DMS153 treated with DMSO at 0.1 percent for 48 hours (cell line): ENCODE data around the gene SEPTIN5.

ENCODE experiments used
- DNase-seq: peaks from one replicate; lab custom pipeline; 2025; ENCODE audit not compliant: unreplicated experiment; lab: John Stamatoyannopoulos, UW

The SEPTIN5 gene

DNA sequence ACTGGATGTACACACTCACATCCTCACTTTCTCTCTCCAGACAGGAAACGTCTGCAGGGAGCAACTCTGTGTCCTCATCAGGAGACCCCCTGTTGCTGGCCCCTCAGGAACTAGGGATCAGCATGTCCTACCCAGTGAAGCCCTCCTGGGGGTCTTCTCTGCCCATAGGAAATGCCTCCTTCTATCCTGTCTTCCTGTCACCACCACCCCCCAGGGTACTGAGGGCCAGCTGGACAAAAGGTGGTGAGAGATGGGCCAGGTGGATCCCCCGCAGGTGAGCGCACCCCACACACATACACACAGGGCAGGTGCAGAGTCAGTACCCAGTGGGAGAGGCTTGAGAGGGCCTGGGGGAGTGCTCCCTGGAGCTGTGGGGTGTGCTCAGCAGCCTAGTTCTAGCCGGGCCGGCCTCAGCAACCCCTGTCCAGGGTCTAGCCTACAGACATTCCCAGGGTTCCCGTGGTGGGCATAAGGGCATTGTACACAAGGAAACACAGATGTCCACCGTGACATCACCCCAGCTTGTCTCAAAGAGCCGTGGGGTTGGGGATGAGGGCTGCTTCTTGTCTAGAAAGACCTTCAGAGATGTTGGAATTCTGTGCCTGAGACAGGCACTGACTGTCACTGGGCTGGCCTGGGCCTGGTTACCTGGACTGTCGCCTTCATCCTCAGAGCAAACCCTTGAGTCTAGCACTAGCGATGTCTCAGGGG is 18.3 kb downstream of the SEPTIN5 start:
- DNase-seq, result no peak

DNA sequence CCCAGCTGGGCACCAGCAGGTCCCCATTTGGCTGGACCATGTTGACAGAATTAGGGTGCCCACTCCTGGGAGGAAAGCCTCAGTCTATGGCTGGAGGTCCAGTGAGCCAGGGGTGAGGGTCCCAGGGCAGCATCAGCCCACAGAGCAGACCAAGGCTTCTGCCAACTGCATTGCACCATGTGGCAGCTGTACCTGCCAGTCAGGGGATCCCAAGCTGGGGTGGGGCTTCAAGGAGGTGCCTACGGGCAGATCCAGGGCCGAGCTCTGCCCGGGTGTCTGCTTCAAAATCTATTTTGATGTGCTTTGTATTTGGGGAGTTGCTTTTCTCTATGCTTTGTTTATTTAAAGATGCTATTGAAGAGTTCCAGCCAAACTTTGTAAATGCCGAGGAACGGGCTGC is 19.5 kb downstream of the SEPTIN5 start:
- DNase-seq, result no peak

DNA sequence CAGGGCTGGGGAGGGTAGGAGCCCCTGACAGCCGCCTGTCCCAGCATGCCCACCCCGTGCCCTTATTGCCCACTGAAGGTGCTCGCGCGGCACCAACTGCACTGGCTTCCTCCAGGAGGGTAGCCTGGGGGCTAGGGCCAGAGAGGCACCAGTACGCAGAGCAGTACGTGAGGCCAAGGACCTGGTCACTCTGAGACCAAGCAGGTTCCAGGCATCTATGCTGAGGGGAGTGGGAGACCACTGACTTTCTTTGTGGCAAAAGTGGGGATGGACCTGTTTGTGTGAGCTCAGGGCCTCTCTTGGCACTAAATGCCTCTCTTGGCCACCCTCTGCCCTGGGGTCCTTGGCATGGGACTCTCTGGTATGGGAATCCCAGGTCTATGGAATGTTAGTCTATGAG is 19.9 kb downstream of the SEPTIN5 start:
- no peak for DNase-seq

DNA sequence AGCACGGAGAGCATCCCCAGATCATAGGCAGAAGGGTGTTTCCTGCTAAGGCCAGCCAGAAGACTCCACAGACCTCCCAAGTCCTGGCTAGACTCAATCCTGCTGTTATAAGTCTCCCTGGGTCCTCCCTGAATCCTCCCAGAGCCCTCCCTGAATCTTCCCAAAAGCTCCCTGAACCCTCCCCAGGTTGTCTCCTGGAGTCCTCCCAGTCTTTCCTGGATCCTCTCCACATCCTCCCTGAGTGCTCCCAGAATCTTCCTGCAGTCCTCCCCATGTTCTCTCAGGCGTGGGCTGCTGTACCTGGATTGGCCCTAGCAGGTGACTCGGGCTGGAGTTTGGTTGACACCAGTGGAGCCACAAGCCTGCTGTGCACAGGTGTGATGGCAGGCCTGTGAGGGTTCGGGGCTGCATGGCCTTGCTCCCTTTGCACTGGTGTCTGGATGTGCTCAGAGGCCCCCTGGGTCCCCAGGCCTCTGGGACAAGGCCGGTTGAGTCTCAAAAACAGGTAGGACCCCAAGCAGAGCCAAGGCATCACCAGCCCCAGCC is 20.6 kb downstream of the SEPTIN5 start:
- no peak for DNase-seq

DNA sequence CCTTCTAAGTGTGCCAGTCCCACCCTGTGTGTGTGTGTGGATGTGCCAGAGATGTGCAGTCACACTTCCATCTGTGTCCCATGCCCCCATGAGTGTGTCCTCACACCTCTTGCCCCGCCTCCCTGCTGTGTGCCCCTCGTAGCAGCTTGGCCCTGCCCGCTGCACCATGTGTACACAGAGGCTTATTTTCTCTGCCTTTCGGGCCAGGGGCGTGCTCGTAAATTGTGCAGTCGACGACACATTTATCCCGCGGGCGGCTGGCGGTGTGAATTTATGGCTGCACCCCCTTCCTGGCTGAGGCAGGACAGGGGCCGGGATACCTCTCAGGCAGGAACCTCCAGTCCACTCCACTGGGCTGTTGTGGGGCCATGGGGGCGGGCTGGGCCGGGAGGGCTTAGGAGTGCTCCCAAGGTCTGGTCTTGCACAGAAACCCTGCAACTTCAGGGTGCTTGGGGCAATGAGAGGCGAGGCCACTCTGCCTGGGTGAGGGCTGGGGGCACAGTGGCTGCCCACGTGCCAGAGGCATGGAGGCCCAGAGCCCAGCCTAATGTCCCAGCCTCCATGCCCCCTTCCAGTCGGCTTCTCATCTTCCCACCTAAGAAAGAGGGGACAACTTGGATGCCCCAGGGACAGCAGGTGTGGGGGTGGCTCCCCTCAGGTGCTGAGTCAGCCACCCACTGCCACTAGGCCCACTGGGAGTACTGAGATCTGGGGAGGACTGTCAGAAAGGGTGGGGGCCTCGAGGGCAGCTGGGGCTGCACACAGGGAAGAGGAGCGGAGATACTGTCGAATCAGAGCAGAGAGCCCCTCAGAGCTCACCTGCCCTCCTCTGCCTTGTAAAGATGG is 21.6 kb downstream of the SEPTIN5 start:
- no peak for DNase-seq

DNA sequence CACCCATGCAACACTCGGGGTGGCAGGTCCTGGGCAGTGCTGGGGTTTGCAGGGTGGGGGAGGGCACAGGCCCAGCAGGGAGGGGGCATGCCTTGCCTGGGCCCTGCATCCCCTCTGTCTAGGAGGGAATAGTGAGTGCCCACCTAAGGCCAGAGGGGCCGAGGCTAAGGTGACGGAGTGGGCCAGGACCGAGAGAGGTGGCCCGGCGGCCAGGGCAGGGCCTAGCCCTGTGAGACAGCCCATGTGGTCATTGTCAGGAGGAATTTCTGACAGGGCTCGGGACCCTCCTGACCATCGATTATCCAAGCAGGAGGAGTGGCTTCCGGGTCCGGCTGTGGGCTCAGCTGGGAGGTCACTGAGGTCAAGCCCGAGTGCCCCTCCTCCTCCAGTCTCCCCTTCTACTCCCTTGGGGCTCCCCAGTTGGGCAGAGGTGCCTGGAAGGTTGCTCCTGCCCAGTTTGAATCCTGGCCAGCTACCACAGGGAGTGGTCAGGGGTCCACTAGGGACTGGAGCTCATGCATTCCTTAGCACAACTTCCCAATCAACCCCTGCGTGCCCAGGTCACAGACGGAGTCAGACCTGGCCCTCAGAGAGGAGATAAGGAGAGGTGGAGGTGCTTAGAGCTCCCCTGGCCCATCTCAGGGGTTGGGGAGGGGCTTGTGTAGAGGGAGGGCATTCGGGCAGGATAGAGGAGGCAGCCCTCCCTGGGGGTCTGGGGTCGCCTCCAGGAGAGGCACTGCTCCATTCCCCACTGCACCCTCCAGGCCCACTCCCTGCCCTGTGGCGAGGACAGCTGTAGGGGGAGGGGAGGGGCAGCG is 23.8 kb downstream of the SEPTIN5 start:
- DNase-seq, result no peak

DNA sequence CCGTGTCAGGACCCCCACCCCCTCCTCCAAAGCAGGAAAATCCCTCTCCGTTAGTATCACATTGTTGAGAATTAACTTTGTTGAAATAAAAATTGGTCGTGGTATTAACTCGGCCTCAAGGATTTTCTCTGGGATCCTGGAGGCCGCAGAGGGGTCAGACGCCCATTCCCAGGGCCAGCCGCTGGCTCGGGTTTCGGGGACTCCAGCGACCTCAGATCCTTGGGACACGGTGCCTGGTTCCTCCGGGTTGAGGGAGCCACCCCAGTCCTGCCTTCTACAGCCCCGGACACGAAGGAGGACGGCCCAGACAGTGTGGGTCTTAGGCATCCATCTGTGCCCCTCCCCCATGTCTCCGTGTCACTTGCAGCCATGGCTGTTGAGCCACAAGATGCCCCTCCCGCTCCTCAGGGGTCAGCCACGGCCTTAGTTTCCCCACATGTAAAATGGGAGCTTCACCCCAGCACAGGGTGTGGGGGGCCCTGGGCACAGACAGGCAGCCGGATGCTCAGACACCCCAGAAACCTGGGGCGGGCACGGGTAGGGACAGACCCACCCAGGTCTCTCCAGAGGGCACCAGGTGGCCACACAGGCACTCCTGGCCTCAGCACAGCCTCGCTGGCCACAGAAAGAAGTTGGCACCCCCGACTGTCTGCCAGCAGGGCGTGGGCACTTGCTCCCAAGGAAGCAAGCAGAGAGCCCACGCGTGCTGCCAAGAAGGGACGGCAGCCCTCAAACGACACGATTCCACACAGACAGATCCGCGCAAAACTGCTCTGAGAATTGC is 24.6 kb downstream of the SEPTIN5 start:
- no peak for DNase-seq

DNA sequence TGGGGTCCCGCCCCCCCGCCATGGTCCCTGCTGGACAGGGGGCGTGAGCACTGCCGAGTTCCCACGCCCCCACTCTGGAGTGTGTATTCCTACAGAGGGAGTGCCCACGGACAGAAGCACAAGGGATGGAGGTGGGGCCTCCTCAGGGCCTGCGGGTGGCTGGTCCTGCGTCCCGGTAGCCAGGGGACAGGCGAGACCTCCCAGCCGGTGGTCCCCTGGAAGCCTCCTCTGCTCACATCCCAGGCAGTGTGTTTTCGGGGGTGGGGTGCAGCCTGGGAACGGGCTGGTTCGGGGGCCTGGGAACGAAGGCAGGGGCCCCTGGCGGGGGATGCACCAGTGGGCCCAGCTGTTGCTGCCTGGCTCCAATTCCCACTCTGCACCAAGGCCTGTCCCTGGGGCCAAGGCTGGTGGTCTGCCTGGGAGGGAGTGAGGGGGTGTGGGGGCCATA is 25.2 kb downstream of the SEPTIN5 start:
- no peak for DNase-seq

DNA sequence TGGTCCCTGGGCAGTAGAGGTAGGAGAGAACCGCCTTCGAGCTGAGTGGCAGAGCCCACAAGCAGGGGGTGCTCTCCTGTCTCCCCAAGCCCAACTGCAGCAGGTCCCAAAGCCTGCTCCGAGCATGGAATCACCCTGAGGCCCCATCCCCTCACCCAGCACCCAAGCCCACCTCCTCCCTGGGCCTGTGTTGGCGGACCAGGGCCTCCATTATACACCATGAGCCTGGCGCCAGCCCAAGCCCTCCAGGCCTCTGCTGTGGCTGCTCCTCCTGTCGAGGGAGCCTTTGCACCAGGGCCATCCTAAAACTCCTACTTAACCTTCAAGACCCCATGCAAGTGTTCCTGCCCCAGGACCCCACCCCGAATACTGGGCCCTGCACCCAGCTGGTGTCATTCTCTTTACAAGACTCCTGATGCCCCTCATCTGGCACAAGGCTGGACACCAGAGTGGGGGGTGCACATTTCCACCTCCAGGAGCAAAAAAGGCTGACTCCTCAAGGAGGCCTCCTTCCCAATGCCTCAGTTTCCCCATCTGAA is 25.7 kb downstream of the SEPTIN5 start:
- no peak for DNase-seq

DNA sequence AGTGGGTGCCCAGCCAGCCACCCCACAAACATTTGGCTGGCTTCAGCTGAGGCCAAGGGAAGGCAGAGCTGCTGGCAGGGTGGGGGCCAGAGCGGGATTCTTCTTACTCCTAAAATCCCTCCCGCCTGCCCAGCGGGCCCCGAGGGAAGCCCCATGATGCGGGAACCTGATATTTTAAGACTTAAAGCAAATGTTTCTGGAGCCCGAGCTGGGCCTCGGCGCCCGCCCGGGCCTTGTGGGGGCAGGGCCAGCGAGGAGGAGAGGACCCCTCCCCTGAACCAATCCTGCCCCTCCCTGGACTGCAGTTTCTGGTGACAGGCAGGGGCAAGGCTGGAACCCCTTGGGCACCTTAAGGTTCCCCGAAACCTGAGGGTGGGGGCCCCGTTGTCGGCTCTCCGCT is 26.3 kb downstream of the SEPTIN5 start:
- DNase-seq, result no peak

DNA sequence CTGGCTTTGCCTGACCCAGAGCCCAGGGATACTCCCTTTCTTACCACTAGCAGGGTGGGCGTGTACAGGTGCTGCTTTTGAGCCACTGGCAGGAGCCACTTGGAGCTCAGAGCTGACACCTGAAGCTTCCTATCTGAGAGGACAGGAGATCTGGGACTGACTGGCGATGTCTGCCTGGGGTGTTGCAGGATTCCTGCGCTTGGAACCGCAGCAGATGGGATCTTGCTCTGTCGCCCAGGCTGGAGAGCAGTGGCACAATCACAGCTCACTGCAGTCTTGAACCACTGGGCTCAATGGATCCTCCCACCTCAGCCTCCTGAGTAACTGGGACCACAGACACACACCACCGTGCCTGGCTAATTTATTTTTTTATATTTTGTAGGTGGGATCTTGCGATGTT is 26.8 kb downstream of the SEPTIN5 start:
- DNase-seq, result no peak

DNA sequence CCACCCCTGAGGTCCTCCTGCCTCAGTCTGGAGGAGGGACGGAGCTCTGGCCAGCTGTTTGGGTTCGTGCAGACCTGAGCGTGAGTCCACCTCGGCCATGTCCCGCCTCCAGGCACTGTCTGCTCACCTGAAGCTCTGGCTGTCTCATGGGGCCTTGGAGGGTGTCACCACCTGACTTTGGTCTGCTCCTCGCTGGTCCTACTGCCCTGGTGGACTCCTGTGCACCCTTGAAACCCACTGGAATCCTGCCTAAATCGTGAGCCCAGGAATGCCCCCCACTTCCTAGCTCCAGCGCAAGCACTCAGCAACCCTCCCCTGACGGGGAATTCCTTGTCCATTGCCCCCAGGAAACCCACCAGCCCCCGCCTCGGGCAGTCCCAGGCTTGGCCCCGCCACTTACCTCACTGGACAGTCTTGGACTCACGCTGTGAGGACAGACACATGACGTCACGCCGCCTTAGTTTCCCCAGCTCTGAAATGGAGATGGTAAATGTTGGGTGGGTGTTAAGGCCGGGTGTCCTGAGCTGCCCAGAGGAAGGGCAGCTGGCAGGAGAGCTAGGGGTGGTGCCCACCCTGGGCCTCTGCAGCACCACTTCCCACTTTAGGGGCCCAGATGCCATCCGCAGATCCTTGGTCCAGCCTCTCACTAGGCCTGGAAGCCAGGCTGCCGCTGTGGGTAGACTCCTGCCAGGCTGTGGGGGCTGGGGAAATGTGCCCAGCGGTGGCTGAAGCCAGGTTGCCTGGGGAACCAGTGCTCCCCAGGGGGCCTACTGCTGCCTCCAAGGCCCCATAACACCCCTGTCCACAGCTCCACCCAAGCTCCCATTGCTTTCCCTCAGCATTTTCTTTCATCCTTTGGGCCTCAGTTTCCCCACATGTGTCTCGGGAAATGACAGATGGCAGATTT is 28.1 kb downstream of the SEPTIN5 start:
- no peak for DNase-seq

DNA sequence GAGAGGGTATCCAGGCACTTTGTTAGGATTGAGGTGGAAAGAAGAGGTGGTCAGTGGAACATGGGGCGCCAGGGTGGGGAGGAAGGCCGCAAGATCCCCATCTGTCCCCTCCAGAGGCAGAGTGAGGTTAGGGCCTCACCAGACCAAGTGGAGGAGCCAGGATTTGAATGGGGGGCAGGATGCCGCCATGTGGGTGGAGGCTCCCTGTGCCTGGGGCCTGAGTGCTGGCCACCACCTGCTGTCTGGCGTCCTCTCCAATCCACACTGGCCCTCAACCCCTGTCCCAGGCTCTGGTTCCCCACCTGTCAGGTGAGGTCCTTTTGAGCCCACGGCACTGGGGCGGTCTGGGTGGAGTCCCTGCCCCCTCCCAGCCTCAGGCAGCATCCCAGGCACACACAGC is 28.8 kb downstream of the SEPTIN5 start:
- no peak for DNase-seq

DNA sequence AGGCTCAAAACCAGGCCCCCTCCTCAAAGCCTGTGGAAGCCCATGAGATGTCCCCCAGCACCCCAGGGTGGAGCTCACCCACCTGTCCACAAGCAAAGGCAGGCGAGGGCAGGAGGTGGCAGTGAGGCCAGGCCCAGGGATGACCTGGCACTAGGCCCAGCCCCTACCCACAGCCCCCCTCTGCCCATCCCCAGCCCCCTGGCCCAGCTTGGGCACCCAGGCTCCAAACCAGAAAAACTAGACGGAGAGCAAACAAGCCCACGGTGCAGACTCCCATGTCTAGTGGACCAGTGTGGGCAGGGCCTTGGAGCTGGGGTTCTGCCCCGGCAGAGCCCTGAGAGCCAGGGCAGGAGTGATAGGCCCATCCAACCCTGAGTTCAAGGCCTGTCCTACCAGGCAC is 29.3 kb downstream of the SEPTIN5 start:
- DNase-seq, result no peak

DNA sequence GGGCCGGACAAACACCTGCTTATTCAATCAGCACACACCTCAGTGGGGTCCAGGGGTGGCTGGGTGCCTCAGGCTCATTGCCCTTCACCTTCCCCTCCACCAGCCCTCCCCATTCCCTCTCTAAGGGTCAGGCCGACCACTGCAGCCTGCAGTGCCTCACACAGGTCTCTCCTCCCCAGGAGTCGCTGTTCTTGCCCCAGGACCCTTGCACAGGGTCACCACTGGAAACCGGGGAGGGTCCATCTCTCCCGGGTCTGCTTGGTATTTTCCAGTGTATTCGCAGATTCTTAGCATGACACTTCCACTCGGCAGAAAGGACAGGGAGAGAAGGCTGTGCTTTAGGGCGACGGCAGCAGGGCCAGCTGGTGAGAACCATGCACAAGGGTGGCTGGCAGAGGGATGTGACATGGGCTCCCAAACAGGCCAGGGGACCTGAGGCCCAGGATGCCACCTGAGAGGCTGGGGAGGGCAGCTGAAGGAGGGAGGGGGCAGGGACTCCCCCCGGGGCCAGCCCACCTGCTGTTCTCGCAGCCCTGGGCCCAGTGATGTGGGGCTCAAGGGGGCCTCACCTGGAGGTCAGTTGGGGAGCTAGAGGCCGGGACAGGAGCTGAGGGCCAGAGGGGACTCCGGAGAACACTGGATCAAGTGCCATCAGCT is 30.2 kb downstream of the SEPTIN5 start:
- no peak for DNase-seq

DNA sequence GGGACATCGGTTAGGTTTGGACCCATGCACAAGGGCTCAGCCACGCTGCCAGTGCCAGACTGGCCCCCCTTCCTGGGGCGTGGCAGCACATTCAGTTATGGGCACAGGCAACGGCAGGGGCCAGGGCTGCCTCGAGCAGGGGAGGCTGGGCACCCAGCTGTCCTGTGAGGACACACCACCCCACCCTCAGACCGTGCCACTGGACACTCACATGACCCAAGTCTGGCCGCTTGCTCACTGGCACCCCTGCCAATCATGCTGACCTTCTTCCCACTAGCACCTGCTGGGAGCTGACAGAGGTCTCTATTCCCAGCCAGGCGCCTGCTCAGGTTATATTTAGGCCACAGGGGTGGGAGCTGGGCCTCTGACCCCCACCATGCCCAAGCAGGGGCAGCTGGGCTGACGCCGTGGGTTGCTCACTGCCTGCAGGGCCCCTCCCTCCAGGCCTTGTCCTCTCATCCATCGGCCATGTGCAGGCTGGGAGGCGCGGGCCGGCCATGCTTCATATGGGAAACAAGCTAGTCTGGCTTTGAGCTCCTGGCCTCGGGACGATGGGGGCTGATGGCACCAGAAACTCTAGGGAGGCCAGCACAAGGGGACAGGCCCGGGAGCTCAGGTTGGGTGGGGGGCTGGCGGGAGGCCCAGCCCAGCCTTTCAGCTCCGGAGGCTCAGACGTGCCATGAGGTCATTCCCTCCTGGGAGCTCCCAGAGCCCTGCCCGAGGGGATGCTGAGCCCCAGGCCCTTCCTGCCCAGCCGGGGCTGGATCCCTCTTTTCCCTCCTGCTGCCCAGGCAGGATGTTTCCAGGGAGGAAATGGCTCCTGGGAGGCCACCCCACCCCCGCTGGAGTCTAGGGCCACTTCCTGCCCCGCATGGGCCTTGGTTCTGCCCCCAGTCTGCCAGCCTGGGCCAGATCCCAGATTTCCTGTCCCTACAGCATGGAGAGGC is 31.1 kb downstream of the SEPTIN5 start:
- DNase-seq, result no peak

DNA sequence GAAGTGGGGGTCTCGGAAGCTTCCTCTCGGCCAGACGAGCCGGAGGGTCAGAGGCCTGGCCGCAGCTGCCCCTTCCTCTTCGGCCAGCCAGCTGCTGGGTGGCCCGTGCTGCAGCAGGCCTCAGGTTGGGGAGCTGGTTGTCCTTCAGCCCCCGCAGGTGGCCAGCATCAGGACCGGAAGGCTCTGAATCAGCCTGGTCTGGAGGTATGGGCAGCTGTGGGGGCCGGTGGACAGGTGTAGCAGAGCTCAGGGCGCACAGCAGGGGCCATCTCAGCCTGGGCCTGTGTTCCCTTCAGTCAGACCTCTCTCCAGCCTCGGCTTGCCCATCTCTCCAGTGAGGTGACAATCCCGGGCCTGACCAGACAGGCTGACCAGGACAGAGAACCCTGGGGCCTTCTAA is 32.4 kb downstream of the SEPTIN5 start:
- DNase-seq, result no peak

DNA sequence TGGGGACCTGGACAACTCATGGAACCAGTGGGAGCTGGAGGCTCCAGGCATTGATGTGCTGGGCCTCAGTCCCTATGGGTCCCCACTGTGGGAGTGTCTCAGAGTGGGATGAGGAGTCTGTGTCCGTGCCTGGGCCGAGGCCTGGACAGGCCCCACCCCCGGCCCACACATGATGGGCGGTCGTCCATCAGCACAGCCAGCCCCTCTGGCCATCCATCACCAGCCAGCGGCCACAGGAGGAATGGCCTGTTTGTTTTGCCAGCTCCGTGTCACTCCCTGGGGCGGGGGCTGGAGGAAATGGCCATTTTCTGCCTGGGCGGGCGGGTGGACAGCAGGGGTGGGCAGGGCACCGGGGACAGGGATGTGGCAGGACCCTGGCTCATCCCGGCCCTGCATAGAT is 33.2 kb downstream of the SEPTIN5 start:
- DNase-seq, result no peak
